ENCODE results near the gene ATP8A2.

Gene ATP8A2

DNA sequence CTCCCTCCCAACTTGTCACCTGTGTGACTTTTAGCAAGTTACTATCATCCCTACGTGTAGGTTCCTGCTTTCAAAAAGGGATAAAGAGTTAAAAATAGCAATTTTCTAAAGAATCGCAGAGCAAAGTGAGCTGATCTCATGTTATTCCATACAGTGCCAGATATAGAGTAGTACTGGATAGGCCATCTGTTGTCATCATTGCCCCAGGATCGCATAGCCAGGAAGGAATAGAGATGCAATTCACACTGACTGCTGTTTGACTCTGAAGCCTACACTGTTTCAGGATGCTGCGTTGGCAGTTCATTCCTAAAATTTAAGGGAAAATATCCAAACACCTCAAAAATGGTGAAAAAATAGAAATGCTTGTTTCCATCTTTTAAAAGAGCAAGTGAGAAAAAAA, 541.2 kb downstream of the ATP8A2 start:
- TF ChIP-seq, protein P1, sequence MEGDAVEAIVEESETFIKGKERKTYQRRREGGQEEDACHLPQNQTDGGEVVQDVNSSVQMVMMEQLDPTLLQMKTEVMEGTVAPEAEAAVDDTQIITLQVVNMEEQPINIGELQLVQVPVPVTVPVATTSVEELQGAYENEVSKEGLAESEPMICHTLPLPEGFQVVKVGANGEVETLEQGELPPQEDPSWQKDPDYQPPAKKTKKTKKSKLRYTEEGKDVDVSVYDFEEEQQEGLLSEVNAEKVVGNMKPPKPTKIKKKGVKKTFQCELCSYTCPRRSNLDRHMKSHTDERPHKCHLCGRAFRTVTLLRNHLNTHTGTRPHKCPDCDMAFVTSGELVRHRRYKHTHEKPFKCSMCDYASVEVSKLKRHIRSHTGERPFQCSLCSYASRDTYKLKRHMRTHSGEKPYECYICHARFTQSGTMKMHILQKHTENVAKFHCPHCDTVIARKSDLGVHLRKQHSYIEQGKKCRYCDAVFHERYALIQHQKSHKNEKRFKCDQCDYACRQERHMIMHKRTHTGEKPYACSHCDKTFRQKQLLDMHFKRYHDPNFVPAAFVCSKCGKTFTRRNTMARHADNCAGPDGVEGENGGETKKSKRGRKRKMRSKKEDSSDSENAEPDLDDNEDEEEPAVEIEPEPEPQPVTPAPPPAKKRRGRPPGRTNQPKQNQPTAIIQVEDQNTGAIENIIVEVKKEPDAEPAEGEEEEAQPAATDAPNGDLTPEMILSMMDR (IDR thresholded peaks at IDR 0.05) = no peak

DNA sequence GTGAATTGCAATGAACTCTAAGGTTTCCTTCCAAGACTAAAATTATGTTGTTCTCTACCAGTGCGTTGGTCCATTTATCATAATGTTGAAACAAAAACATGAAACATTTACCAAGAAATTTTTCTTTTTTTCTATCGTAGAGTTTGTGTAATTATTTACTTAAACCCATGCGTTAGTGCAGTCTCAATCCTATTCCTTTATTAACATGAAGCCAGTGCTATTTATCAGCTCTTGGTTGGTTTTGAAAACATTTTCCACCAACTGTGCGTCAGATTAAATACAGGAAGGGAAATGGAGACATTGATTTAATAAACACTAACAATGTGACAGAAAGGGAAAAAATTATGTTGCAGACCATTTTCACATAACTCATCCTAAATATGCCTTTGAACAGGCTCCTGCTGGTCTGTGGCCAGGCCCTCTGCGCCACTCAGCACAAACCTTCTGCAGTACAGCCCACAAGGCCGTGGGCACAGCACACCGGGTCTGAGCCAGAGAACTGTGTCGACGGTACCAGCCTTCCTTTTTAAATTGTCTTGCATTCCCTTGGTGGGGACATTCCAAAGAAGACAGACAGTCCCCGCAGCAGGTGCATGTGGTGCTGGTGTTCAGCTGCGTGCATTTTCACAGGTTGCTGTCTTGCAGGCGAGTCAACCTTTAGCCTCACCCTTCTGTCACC, 544.2 kb downstream of the ATP8A2 start:
- TF ChIP-seq, protein P1 (IDR thresholded peaks at IDR 0.05) = no peak

DNA sequence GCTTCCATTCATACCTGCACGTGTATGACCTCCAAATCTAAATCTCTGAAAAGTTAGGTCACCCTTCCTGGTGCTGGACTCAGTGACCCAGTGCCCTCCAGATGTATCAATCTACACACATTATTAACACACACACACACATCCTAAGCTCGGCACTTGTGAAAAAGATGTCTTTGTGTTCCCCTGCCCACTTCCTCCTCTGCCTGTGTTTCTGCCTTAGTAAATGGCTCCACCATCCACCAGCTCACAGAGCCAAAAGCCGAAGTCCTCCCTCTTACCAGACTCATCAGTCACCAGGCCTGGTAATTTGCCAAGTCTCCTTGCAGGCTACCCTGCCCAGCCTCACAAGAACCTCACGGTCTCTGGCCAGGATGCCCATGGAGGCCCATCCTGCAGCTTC, 548.5 kb downstream of the ATP8A2 start:
- TF ChIP-seq, protein P1 (IDR thresholded peaks at IDR 0.05) = no peak

DNA sequence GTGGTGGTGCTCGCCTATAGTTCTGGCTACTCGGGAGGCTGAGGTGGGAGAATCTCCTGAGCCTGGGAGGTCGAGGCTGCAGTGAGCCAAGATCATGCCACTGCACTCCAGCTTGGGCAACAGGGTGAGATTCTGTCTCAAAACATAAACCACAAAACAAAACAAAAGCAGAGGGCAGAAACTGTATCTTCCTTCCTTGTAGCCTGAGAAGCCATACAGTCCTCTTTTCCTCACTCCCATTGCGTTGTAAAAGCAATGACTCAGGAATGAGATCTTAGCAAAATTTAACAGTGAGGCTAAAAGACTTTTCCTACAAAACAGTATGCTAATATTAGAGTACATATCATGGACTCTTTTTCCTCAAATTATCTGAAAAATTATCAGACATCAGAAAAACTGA, 549.2 kb downstream of the ATP8A2 start:
- TF ChIP-seq, protein P1 (IDR thresholded peaks at IDR 0.05) = no peak

DNA sequence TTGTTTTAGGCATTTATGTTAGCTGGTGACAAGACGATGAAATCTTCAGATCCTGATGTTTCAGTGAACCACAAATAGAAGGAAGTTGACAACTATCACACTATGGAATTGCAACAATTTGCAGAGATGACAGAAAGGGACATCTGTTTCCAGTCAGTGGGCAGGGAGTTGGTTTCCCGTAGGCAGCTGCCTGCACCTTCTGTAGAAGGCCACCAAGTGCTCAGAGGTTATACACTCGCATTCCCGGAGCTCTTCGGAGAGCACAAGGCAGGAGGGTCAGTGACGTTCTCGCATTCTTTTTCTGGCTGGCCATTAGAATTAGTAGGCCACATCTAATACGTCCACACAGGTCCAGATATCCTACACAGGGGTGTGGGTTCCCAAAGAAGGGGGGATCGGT, 550.6 kb downstream of the ATP8A2 start:
- TF ChIP-seq, protein P1 (IDR thresholded peaks at IDR 0.05) = no peak

DNA sequence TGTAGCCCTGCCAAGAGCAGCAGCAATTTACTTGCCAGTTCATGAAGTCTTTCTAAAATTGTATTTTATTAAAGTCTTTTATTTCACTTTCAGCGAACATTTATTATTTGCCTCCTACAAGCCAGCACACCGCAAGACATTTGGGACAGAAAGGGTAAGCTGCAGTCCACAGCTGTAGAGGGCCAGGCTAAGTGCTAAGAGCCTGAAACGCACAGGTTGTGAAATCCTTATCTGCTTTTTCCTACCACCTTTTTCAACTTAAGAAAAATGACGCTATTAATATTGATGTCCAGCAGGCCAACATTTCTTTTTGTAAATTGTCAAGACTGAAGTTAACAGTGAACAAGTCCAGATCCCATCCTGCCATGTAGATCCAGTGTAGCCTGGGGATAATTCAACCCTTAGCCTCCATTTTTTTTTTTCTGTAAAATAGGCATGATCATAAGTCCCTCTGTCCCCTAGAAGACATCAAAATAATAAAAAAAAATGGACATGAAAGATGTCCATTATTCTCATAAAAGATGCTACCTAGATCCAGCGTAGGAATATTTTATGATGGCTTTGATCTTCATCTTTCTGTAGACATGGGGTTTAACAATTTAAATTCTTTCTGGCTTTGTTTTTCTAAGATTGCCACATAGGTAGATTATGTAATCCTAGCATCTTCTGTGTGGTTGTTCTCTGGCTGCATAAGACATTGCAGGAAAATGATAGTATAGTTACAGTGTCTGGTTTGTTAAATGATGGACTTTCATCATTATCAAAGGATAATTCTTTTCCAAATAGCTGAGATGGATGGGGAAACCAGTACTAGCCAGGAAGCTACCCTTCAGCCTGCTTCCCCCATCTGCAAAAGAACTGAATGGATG, 551.7 kb downstream of the ATP8A2 start:
- TF ChIP-seq, protein P1 (IDR thresholded peaks at IDR 0.05) = no peak

DNA sequence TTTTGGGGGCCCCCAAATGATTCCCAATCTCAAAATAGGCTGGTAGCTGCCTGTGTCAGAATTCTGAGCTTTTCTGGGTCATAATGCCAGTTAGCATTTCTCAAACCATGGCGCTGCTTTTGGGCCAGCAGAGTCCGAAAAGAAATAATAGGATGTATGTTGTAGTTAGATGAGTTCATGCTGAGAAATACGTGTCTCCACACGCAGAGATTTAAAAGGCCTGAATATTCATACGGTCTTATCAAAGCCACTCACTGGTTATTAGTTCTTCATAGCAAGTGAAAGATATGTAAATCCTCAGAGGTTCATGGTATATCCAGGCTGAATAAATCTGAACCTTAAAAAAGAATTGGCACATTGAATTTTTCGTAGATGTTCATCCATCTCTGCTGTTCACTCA, 555.6 kb downstream of the ATP8A2 start:
- TF ChIP-seq, protein P1 (IDR thresholded peaks at IDR 0.05) = no peak

Data from LNCAP (cell line).